ENCODE measurements around the gene SPATS2.

The SPATS2 gene

GRCh38 chr12:49521389-49521788 is 154.1 kb downstream of the SPATS2 start:
- Histone ChIP-seq H3K79me2 (ENCODE audit: control insufficient read depth, low read length) (no peaks in the 10 kb centered on the region), H3K27ac (ENCODE audit: low read depth, low read length) (peak overlapping the region; percentile 53), H3K4me1 (ENCODE audit: control insufficient read depth, low read length) (peaks cover 22% of the 10 kb centered on the region), H3K36me3 (ENCODE audit: control insufficient read depth, low read length) (peaks cover 29% of the 10 kb centered on the region), H3K4me3 (ENCODE audit: low read length) (peak overlapping the region; percentile 40), H4K20me1 (ENCODE audit: control insufficient read depth, insufficient read depth, low read depth, low read length) (no peaks in the 10 kb centered on the region), H3F3A (ENCODE audit: control insufficient read depth, insufficient read depth) (peaks cover 12% of the 10 kb centered on the region), H3K9me3 (ENCODE audit: control insufficient read depth, insufficient read depth, low read length) (no peaks in the 10 kb centered on the region), H3K4me2 (ENCODE audit: low read length) (peak overlapping the region; percentile 69), H3K27me3 (ENCODE audit: control insufficient read depth, low read length) (no peaks in the 10 kb centered on the region), H3K9me2 (replicated peaks; ENCODE audit: control insufficient read depth, low read length) (no peaks in the 10 kb centered on the region)
- no peak for TF ChIP-seq CTCF (IDR thresholded peaks at IDR 0.05; ENCODE audit: low read depth, low read length, poor library complexity, severe bottlenecking)
- no peak for TF ChIP-seq EZH2phosphoT487 (IDR thresholded peaks at IDR 0.05; ENCODE audit: borderline replicate concordance, low read length)

- TF ChIP-seq EZH2phosphoT487 (IDR thresholded peaks at IDR 0.05; ENCODE audit: borderline replicate concordance, low read length), result no peak
- H3K27ac ChIP-seq (ENCODE audit: low read depth, low read length), result no peak overlapping the region
- H3K27me3 ChIP-seq (ENCODE audit: control insufficient read depth, low read length), result no peaks in the 10 kb centered on the region
- no peaks in the 10 kb centered on the region for H4K20me1 ChIP-seq (ENCODE audit: control insufficient read depth, insufficient read depth, low read depth, low read length)
- peaks cover 12% of the 10 kb centered on the region for H3F3A ChIP-seq (ENCODE audit: control insufficient read depth, insufficient read depth)
- no peaks in the 10 kb centered on the region for H3K79me2 ChIP-seq (ENCODE audit: control insufficient read depth, low read length)
- H3K9me2 ChIP-seq (replicated peaks; ENCODE audit: control insufficient read depth, low read length), result no peaks in the 10 kb centered on the region
- H3K36me3 ChIP-seq (ENCODE audit: control insufficient read depth, low read length), result peaks cover 36% of the 10 kb centered on the region
- H3K9me3 ChIP-seq (ENCODE audit: control insufficient read depth, insufficient read depth, low read length), result no peaks in the 10 kb centered on the region
- peaks cover 28% of the 10 kb centered on the region for H3K4me1 ChIP-seq (ENCODE audit: control insufficient read depth, low read length)
- H3K4me2 ChIP-seq (ENCODE audit: low read length), result no peak overlapping the region
- H3K4me3 ChIP-seq (ENCODE audit: low read length), result no peak overlapping the region
Measured at GRCh38 chr12:49524660-49525324, 157.5 kb downstream of the SPATS2 start.

- TF ChIP-seq EZH2phosphoT487 (IDR thresholded peaks at IDR 0.05; ENCODE audit: borderline replicate concordance, low read length), result no peak
- no peak for TF ChIP-seq CTCF (IDR thresholded peaks at IDR 0.05; ENCODE audit: low read depth, low read length, poor library complexity, severe bottlenecking)
- Histone ChIP-seq H3K4me2 (ENCODE audit: low read length) (no peak overlapping the region), H4K20me1 (ENCODE audit: control insufficient read depth, insufficient read depth, low read depth, low read length) (no peaks in the 10 kb centered on the region), H3K36me3 (ENCODE audit: control insufficient read depth, low read length) (peaks cover 36% of the 10 kb centered on the region), H3F3A (ENCODE audit: control insufficient read depth, insufficient read depth) (peaks cover 14% of the 10 kb centered on the region), H3K27me3 (ENCODE audit: control insufficient read depth, low read length) (no peaks in the 10 kb centered on the region), H3K4me1 (ENCODE audit: control insufficient read depth, low read length) (peaks cover 24% of the 10 kb centered on the region), H3K9me3 (ENCODE audit: control insufficient read depth, insufficient read depth, low read length) (no peaks in the 10 kb centered on the region), H3K79me2 (ENCODE audit: control insufficient read depth, low read length) (no peaks in the 10 kb centered on the region), H3K9me2 (replicated peaks; ENCODE audit: control insufficient read depth, low read length) (no peaks in the 10 kb centered on the region), H3K27ac (ENCODE audit: low read depth, low read length) (no peak overlapping the region), H3K4me3 (ENCODE audit: low read length) (no peak overlapping the region)
Measured at GRCh38 chr12:49525942-49526341, 158.7 kb downstream of the SPATS2 start.

- Histone ChIP-seq H3K27me3 (ENCODE audit: control insufficient read depth, low read length) (no peaks in the 10 kb centered on the region), H3K9me3 (ENCODE audit: control insufficient read depth, insufficient read depth, low read length) (no peaks in the 10 kb centered on the region), H4K20me1 (ENCODE audit: control insufficient read depth, insufficient read depth, low read depth, low read length) (no peaks in the 10 kb centered on the region), H3K4me2 (ENCODE audit: low read length) (no peak overlapping the region), H3K79me2 (ENCODE audit: control insufficient read depth, low read length) (no peaks in the 10 kb centered on the region), H3K4me3 (ENCODE audit: low read length) (no peak overlapping the region), H3F3A (ENCODE audit: control insufficient read depth, insufficient read depth) (0 out of 2 replicates have a peak, but pooled peaks cover 2% of the 10 kb centered on the region), H3K9me2 (replicated peaks; ENCODE audit: control insufficient read depth, low read length) (no peaks in the 10 kb centered on the region), H3K36me3 (ENCODE audit: control insufficient read depth, low read length) (peaks cover 33% of the 10 kb centered on the region), H3K4me1 (ENCODE audit: control insufficient read depth, low read length) (peaks cover 8% of the 10 kb centered on the region), H3K27ac (ENCODE audit: low read depth, low read length) (no peak overlapping the region)
- TF ChIP-seq CTCF (IDR thresholded peaks at IDR 0.05; ENCODE audit: low read depth, low read length, poor library complexity, severe bottlenecking) (no peak), EZH2phosphoT487 (IDR thresholded peaks at IDR 0.05; ENCODE audit: borderline replicate concordance, low read length) (no peak)
Measured at GRCh38 chr12:49527361-49528130, 160.3 kb downstream of the SPATS2 start.
